ENCODE results near the gene PHAF1. TPM values are rescaled to one million over a fixed set of nuclear protein-coding genes. Genes with fewer than 3 reads are reported as not detected.

The PHAF1 gene
- total RNA-seq, 1 experiment from 2014 or later, result 19.2 TPM

DNA sequence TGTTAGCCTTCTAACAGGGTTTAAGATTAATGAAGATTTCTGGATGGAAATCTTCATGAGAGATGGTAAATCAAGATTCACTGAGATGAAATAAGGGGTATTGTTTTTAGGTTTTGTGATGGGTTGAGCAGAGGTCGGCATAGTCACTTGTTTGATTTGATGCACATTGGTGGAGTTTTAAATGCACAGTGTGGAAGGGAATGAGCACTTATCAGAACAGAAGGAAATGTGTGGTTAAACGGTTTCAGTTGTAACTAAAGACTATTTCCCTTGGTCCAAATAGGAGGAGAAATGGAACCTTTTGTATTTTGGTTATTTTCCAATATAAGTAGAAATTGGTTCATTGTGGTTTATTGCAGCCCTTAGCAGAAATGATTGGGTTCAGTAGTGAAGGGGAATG is 46.7 kb upstream of the PHAF1 start (continued):
- TF ChIP-seq, protein P1, sequence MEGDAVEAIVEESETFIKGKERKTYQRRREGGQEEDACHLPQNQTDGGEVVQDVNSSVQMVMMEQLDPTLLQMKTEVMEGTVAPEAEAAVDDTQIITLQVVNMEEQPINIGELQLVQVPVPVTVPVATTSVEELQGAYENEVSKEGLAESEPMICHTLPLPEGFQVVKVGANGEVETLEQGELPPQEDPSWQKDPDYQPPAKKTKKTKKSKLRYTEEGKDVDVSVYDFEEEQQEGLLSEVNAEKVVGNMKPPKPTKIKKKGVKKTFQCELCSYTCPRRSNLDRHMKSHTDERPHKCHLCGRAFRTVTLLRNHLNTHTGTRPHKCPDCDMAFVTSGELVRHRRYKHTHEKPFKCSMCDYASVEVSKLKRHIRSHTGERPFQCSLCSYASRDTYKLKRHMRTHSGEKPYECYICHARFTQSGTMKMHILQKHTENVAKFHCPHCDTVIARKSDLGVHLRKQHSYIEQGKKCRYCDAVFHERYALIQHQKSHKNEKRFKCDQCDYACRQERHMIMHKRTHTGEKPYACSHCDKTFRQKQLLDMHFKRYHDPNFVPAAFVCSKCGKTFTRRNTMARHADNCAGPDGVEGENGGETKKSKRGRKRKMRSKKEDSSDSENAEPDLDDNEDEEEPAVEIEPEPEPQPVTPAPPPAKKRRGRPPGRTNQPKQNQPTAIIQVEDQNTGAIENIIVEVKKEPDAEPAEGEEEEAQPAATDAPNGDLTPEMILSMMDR (IDR thresholded peaks at IDR 0.05 in 2 of 3, conservative IDR thresholded peaks at IDR 0.05 in 1 of 3; ENCODE audit: borderline replicate concordance in 1 of 3, insufficient read depth in 1 of 3, low read depth in 2 of 3, low read length in 2 of 3), result no peak
- no peak for TF ChIP-seq EZH2 (IDR thresholded peaks at IDR 0.05)

DNA sequence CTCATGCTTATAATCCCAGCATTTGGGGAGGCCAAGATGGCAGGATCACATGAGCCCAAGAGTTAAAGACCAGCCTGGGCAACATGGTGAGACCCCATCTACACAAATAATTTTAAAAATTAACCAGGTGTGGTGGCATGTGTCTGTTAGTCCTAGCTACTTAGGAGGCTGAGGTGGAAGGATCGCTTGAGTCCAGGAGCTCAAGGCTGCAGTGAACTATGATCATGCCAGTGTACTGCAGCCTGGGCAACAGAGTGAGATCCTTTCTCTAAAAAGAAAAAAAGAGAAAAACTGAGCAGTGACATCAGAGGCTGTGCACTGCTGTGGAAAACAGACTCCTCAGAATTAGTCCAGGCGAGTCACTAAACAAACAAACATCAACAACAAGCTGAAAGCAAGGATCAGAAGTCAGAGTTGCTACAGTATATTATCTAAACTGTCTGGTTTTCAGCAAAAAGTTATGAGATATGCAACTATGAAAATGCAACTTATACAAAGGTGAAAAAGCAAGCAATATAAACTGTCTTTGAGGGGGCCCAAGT is 41.5 kb upstream of the PHAF1 start:
- no TSS peak for BruUV-seq (replicated peaks)
- no peaks in the 10 kb centered on the region for H3K27me3 ChIP-seq (ENCODE audit: insufficient read depth, low read length)
- 0 out of 2 replicates have a peak, but pooled peaks cover 2% of the 10 kb centered on the region for H4K20me1 ChIP-seq (ENCODE audit: insufficient read depth)
- ChIA-PET RAD21 (ENCODE audit: low non-redundant PET in 1 of 2, low total read pairs in 2 of 2, uncharacterized antibody in 2 of 2, unreplicated experiment in 2 of 2) (no interaction called here), POLR2A (no interaction called here), CTCF (no interaction called here)
- intact Hi-C loops (cut with micrococcal nuclease), result no loop called here
- DNase-seq (ENCODE audit: low read depth, low spot score) (no peak), ATAC-seq (no peak)
- H3K4me3 ChIP-seq (replicated peaks in 1 of 2; ENCODE audit: low read depth in 1 of 2, low read length in 2 of 2), result no peak overlapping the region
- H3K27ac ChIP-seq (ENCODE audit: low read depth, low read length), result no peak overlapping the region
- peaks cover 19 to 20% of the 10 kb centered on the region in 2 experiments for H3K36me3 ChIP-seq (ENCODE audit: control insufficient read depth in 1 of 2, insufficient read depth in 2 of 2, low read length in 2 of 2)
- no peak overlapping the region for H3K9ac ChIP-seq (ENCODE audit: low read length)
- no peak overlapping the region for H3K4me2 ChIP-seq (ENCODE audit: low read length)
- no peaks in the 10 kb centered on the region for H3K9me3 ChIP-seq (ENCODE audit: control insufficient read depth in 1 of 2, insufficient read depth in 1 of 2, low read depth in 1 of 2, low read length in 2 of 2)
- no peaks in the 10 kb centered on the region for H3K9me2 ChIP-seq (ENCODE audit: insufficient read depth)
- peaks cover 52% of the 10 kb centered on the region for H3K79me2 ChIP-seq (ENCODE audit: insufficient read depth, low read length)
- H2AFZ ChIP-seq (ENCODE audit: low read depth, low read length, poor library complexity, severe bottlenecking), result no peak overlapping the region
- peaks cover 6 to 12% of the 10 kb centered on the region in 2 experiments; a peak in 3 of 4 replicates for H3K4me1 ChIP-seq (ENCODE audit: control insufficient read depth in 1 of 2, insufficient read depth in 2 of 2, low read length in 2 of 2)
- no peak for TF ChIP-seq ZFX (IDR thresholded peaks at IDR 0.05)
- no peak for TF ChIP-seq CBX3 (IDR thresholded peaks at IDR 0.05; ENCODE audit: low read depth)
- TF ChIP-seq ELF1 (IDR thresholded peaks at IDR 0.05; ENCODE audit: borderline replicate concordance, low read depth), result no peak
- no peak for TF ChIP-seq POLR2A (IDR thresholded peaks at IDR 0.05; ENCODE audit: borderline replicate concordance, extremely low read depth, insufficient read depth, insufficient read length)
- no peak for TF ChIP-seq JUND (IDR thresholded peaks at IDR 0.05)
- TF ChIP-seq EZH2 (IDR thresholded peaks at IDR 0.05), result no peak
- TF ChIP-seq, protein P1 (IDR thresholded peaks at IDR 0.05 in 2 of 3, conservative IDR thresholded peaks at IDR 0.05 in 1 of 3; ENCODE audit: borderline replicate concordance in 1 of 3, insufficient read depth in 1 of 3, low read depth in 2 of 3, low read length in 2 of 3), result no peak
- TF ChIP-seq YY1 (IDR thresholded peaks at IDR 0.05; ENCODE audit: extremely low read depth, insufficient replicate concordance, low read depth, low read length), result no peak
- TF ChIP-seq ZNF274 (IDR thresholded peaks at IDR 0.05; ENCODE audit: low read depth, low read length), result no peak
- no peak for TF ChIP-seq SP1 (IDR thresholded peaks at IDR 0.05; ENCODE audit: low read depth)
- no peak for TF ChIP-seq POLR2AphosphoS5 (IDR thresholded peaks at IDR 0.05; ENCODE audit: low read depth, low read length)
- no peak for TF ChIP-seq FOSL1 (IDR thresholded peaks at IDR 0.05; ENCODE audit: low read depth)
- TF ChIP-seq RAD21 (IDR thresholded peaks at IDR 0.05; ENCODE audit: low read depth), result no peak
- TF ChIP-seq, protein P2, sequence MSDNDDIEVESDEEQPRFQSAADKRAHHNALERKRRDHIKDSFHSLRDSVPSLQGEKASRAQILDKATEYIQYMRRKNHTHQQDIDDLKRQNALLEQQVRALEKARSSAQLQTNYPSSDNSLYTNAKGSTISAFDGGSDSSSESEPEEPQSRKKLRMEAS (IDR thresholded peaks at IDR 0.05), result no peak
- TF ChIP-seq, protein P3, sequence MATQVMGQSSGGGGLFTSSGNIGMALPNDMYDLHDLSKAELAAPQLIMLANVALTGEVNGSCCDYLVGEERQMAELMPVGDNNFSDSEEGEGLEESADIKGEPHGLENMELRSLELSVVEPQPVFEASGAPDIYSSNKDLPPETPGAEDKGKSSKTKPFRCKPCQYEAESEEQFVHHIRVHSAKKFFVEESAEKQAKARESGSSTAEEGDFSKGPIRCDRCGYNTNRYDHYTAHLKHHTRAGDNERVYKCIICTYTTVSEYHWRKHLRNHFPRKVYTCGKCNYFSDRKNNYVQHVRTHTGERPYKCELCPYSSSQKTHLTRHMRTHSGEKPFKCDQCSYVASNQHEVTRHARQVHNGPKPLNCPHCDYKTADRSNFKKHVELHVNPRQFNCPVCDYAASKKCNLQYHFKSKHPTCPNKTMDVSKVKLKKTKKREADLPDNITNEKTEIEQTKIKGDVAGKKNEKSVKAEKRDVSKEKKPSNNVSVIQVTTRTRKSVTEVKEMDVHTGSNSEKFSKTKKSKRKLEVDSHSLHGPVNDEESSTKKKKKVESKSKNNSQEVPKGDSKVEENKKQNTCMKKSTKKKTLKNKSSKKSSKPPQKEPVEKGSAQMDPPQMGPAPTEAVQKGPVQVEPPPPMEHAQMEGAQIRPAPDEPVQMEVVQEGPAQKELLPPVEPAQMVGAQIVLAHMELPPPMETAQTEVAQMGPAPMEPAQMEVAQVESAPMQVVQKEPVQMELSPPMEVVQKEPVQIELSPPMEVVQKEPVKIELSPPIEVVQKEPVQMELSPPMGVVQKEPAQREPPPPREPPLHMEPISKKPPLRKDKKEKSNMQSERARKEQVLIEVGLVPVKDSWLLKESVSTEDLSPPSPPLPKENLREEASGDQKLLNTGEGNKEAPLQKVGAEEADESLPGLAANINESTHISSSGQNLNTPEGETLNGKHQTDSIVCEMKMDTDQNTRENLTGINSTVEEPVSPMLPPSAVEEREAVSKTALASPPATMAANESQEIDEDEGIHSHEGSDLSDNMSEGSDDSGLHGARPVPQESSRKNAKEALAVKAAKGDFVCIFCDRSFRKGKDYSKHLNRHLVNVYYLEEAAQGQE (IDR thresholded peaks at IDR 0.05; ENCODE audit: low read depth), result no peak
- TF ChIP-seq EZH2phosphoT487 (IDR thresholded peaks at IDR 0.05; ENCODE audit: borderline replicate concordance), result no peak
- no peak for TF ChIP-seq SIN3A (IDR thresholded peaks at IDR 0.05; ENCODE audit: low read depth)
- TF ChIP-seq, protein P4, sequence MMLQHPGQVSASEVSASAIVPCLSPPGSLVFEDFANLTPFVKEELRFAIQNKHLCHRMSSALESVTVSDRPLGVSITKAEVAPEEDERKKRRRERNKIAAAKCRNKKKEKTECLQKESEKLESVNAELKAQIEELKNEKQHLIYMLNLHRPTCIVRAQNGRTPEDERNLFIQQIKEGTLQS (IDR thresholded peaks at IDR 0.05), result no peak
